ENCODE results near the gene DHX34.
A peak's percentile ranks its signal among the peaks of the same experiment; 100 is the strongest.

DHX34 gene

DNA sequence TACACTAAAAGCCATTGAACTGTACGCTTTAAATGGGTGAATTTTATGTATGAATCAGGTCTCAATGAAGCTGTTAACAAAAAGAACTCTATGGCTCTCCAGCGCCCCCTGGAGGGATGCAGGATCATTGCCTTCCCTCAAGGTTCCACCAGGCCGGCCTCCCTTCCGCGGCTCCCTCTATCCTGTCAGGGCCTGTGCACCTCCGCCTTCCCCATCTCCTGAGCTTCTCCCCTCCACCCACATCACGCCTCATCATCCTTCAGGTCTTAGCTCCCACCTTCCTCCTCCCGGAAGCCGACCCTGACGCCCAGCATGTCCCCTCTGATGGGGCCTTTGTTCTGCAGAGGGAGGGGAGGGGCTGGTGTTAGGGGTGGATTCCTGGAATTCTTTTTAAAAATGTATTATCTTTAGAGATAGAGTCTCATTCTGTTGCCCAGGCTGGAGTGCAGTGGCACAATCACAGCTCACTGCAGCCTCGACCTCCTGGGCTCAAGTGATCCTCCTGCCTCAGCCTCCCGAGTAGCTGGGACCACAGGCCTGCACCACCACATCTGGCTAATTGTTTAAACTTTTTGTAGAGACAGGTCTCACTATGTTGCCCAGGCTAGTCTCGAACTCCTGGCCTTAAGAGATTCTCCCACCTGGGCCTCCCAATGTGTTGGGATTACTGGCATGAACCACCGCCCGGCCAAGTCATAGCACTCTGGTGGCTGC lies 42.6 kb downstream of the DHX34 start (continued):
- TF ChIP-seq PRDM2 (tag by site-specific recombination; IDR thresholded peaks at IDR 0.05; ENCODE audit: borderline replicate concordance) = no peak
- no peak for TF ChIP-seq MYNN (tag by site-specific recombination; IDR thresholded peaks at IDR 0.05; ENCODE audit: borderline replicate concordance)
- no peak for TF ChIP-seq ZNF629 (tag by site-specific recombination; IDR thresholded peaks at IDR 0.05)
- TF ChIP-seq ZNF174 (tag by site-specific recombination; IDR thresholded peaks at IDR 0.05) = no peak
- peak; percentile 65; the same call in 1 of the 2 replicates for TF ChIP-seq ZFHX2 (tag by site-specific recombination; conservative IDR thresholded peaks at IDR 0.05)
- TF ChIP-seq SCRT1 (tag by site-specific recombination; IDR thresholded peaks at IDR 0.05; ENCODE audit: borderline replicate concordance) = no peak
- TF ChIP-seq SALL2 (tag by site-specific recombination; IDR thresholded peaks at IDR 0.05; ENCODE audit: borderline replicate concordance) = no peak
- no peak for TF ChIP-seq ZNF423 (tag by site-specific recombination; IDR thresholded peaks at IDR 0.05)
- no peak for TF ChIP-seq ZNF202 (tag by site-specific recombination; IDR thresholded peaks at IDR 0.05; ENCODE audit: borderline replicate concordance)
- peak; percentile 75 for TF ChIP-seq ZNF366 (tag by site-specific recombination; conservative IDR thresholded peaks at IDR 0.05)
- TF ChIP-seq EGR2 (tag by site-specific recombination; IDR thresholded peaks at IDR 0.05; ENCODE audit: low read depth) = peak; percentile 53; the same call in 1 of the 2 replicates
- TF ChIP-seq ZNF600 (tag by site-specific recombination; IDR thresholded peaks at IDR 0.05) = no peak

DNA sequence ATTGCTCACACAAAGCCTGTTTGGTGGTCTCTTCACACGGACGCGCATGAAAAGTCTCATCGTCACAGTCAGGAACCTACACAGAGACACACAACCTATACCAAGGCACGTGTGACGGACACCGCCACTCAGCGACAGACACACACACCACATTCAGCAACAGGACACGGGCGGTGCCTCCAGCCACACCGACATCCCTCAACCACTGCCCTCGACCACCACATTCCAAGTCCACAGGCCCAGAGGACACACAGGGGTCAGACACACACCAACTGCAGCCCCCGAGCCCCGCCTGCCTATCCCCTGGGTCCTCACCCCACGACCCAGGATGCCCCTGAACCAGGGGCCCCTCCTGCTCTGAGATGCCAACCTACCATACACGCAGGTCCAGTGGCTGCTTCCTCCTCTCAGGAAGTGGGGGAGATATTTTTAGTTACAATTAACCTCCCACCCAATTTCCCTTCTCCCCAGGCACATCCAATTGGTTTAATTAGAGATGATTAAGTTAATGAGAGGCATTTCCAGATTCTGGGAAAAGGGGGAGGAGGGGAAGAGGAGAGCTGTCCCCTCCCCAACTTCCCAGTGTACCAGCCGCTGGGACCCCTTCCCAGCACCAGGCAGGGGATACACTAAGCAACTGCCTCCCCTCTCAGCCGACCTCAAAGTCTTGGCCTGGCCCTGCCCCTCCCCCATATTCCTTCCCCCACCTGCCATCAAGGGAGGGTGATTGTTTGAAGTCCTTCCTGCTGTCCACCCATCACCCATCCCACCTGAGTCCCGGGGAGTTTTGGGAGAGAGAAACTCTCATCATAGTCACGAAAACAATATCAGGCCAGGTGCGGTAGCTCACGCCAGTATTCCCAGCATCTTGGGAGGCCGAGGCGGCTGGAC lies 49.8 kb downstream of the DHX34 start:
- H3K27ac ChIP-seq (ENCODE audit: extremely low read depth, low read depth, low read length) = no peak overlapping the region
- no peaks in the 10 kb centered on the region for H3K4me1 ChIP-seq (ENCODE audit: control insufficient read depth, insufficient read depth, low read length)
- no peaks in the 10 kb centered on the region for H3K36me3 ChIP-seq (ENCODE audit: control insufficient read depth in 2 of 2, insufficient read depth in 1 of 2, low read length in 2 of 2)
- no peaks in the 10 kb centered on the region for H3K9me3 ChIP-seq (ENCODE audit: control insufficient read depth, insufficient read depth, low read depth, low read length)
- H3K4me3 ChIP-seq (ENCODE audit: low read depth, low read length) = no peak overlapping the region
- CTCF ChIA-PET = interaction anchor here (0.6 to 4.5 kb wide), 9 partner anchors 8 to 782 kb away, joined by 3 to 35 read pairs (median 3); partner anchors contain the start of gene DHX34
- POLR2A ChIA-PET = interaction anchor here (0.7 to 1.1 kb wide), 2 partner anchors 17 to 29 kb away, joined by 3 read pairs; no protein-coding TSS in a partner anchor
- no peak for TF ChIP-seq ZSCAN30 (tag by site-specific recombination; IDR thresholded peaks at IDR 0.05)
- TF ChIP-seq ZBTB21 (tag by site-specific recombination; IDR thresholded peaks at IDR 0.05) = no peak
- TF ChIP-seq, protein P1, sequence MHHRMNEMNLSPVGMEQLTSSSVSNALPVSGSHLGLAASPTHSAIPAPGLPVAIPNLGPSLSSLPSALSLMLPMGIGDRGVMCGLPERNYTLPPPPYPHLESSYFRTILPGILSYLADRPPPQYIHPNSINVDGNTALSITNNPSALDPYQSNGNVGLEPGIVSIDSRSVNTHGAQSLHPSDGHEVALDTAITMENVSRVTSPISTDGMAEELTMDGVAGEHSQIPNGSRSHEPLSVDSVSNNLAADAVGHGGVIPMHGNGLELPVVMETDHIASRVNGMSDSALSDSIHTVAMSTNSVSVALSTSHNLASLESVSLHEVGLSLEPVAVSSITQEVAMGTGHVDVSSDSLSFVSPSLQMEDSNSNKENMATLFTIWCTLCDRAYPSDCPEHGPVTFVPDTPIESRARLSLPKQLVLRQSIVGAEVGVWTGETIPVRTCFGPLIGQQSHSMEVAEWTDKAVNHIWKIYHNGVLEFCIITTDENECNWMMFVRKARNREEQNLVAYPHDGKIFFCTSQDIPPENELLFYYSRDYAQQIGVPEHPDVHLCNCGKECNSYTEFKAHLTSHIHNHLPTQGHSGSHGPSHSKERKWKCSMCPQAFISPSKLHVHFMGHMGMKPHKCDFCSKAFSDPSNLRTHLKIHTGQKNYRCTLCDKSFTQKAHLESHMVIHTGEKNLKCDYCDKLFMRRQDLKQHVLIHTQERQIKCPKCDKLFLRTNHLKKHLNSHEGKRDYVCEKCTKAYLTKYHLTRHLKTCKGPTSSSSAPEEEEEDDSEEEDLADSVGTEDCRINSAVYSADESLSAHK (tag by site-specific recombination; IDR thresholded peaks at IDR 0.05) = no peak
- no peak for TF ChIP-seq ZNF23 (tag by site-specific recombination; IDR thresholded peaks at IDR 0.05; ENCODE audit: borderline replicate concordance)
- no peak for TF ChIP-seq KLF7 (tag by site-specific recombination; IDR thresholded peaks at IDR 0.05; ENCODE audit: borderline replicate concordance)
- TF ChIP-seq ZNF621 (tag by site-specific recombination; IDR thresholded peaks at IDR 0.05) = no peak
- no peak for TF ChIP-seq ZNF837 (tag by site-specific recombination; IDR thresholded peaks at IDR 0.05)
- TF ChIP-seq, protein P2, sequence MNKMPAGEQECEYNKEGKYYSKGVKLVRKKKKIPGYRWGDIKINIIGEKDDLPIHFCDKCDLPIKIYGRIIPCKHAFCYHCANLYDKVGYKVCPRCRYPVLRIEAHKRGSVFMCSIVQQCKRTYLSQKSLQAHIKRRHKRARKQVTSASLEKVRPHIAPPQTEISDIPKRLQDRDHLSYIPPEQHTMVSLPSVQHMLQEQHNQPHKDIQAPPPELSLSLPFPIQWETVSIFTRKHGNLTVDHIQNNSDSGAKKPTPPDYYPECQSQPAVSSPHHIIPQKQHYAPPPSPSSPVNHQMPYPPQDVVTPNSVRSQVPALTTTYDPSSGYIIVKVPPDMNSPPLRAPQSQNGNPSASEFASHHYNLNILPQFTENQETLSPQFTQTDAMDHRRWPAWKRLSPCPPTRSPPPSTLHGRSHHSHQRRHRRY (tag by site-specific recombination; IDR thresholded peaks at IDR 0.05) = no peak
- TF ChIP-seq ZFHX2 (tag by site-specific recombination; conservative IDR thresholded peaks at IDR 0.05) = no peak
- no peak for TF ChIP-seq ZNF292 (tag by site-specific recombination; IDR thresholded peaks at IDR 0.05; ENCODE audit: borderline replicate concordance, low read depth)
- TF ChIP-seq ZNF623 (tag by site-specific recombination; IDR thresholded peaks at IDR 0.05) = no peak
- TF ChIP-seq ZNF624 (tag by site-specific recombination; IDR thresholded peaks at IDR 0.05) = no peak
